Astrocyte of the spinal cord (primary cell): Measurements from ENCODE around the gene EZH2.

Experiments
- DNase-seq: peaks from one replicate; pipeline ENCODE4 v3.0.0; 2011; ENCODE audit warnings: low read depth, low spot score
- H3K4me3 ChIP-seq: 2 replicates; pipeline ENCODE4 v1.5.1; 2011; ENCODE audit warnings: low read depth, mild to moderate bottlenecking, low read length, moderate library complexity
- CTCF ChIP-seq: IDR thresholded peaks from 2 replicates; pipeline ENCODE4 v1.5.1; 2012; ENCODE audit warnings: low read depth, mild to moderate bottlenecking, low read length, inconsistent platforms
- in situ Hi-C: cut with HindIII; loops from 2 replicates; pipeline ENCODE4 v1.10.0; 2017; ENCODE audit warnings: low sequenced_read_pairs

Gene EZH2

GRCh38 chr7:148782757-148783456, 101.2 kb downstream of the EZH2 start:
- in situ Hi-C loops: no loop called here
- TF ChIP-seq CTCF: no peak
- no peak for DNase-seq
- H3K4me3 ChIP-seq: peak overlapping the region; percentile 20

GRCh38 chr7:148774471-148774870, 109.6 kb downstream of the EZH2 start:
- no peak for DNase-seq
- in situ Hi-C loops: no loop called here
- TF ChIP-seq CTCF: no peak
- no peak overlapping the region for H3K4me3 ChIP-seq

- TF ChIP-seq CTCF: no peak
- DNase-seq: peak; percentile 77
- in situ Hi-C loops: no loop called here
- H3K4me3 ChIP-seq: no peak overlapping the region
Measured at GRCh38 chr7:148773334-148773733, 110.8 kb downstream of the EZH2 start.

GRCh38 chr7:148772297-148773089, 111.6 kb downstream of the EZH2 start:
- H3K4me3 ChIP-seq: no peak overlapping the region
- in situ Hi-C loops: no loop called here
- peak; percentile 93 for DNase-seq

GRCh38 chr7:148770004-148770403, 114.1 kb downstream of the EZH2 start:
- DNase-seq: no peak
- no peak overlapping the region for H3K4me3 ChIP-seq
- in situ Hi-C loops: no loop called here
- TF ChIP-seq CTCF: no peak

More at GRCh38 chr7:148772297-148773089, 111.6 kb downstream of the EZH2 start:
- no peak for TF ChIP-seq CTCF

- DNase-seq: no peak
- in situ Hi-C loops: no loop called here
Measured at GRCh38 chr7:148763622-148764021, 120.5 kb downstream of the EZH2 start.

More at GRCh38 chr7:148763622-148764021, 120.5 kb downstream of the EZH2 start:
- no peak for TF ChIP-seq CTCF
- H3K4me3 ChIP-seq: no peak overlapping the region
